Peyer's patch (tissue), 4 donors: ENCODE data around the gene CSNK1G1. TPM values are rescaled to one million over a fixed set of nuclear protein-coding genes. Genes with fewer than 3 reads are reported as not detected.

Experiments used
- DNase-seq, 3 donors: peaks; one replicate each; pipeline ENCODE4 v3.0.0-alpha.2; 2017 to 2019
- H3K27ac ChIP-seq, 4 donors: fragments of 200-600 bp; sonication (generic); one replicate each; pipeline ENCODE4 v1.5.1; 2016 to 2019
- H3K27me3 ChIP-seq, 2 donors: fragments of 200-600 bp; sonication (generic); one replicate each; pipeline ENCODE4 v1.5.1; 2019
- H3K36me3 ChIP-seq, 3 donors: fragments of 200-600 bp; sonication (generic); one replicate each; pipeline ENCODE4 v1.5.1; 2016 to 2019
- H3K4me1 ChIP-seq, 4 donors: fragments of 200-600 bp; sonication (generic); one replicate each; pipeline ENCODE4 v1.5.1; 2016 to 2019
- H3K4me3 ChIP-seq, 4 donors: fragments of 200-600 bp; sonication (generic); 1 replicate in 3 of 4; 2 replicates in 1 of 4; pipeline ENCODE4 v1.5.1; 2016 to 2019; ENCODE audit warnings: mild to moderate bottlenecking in 1 of 4
- H3K9me3 ChIP-seq, 4 donors: fragments of 200-600 bp; sonication (generic); one replicate each; pipeline ENCODE4 v1.5.1; 2016 to 2019; ENCODE audit warnings: mild to moderate bottlenecking in 1 of 4
- POLR2A ChIP-seq, 2 donors: fragments of 450-650 bp; IDR thresholded peaks; one replicate each; pipeline ENCODE4 v1.5.1; 2017; ENCODE audit warnings: antibody characterized with exemption in 2 of 2, mild to moderate bottlenecking in 2 of 2, moderate library complexity in 2 of 2
- total RNA-seq, 4 donors: library from RNA; depleted of rRNA; stranded (reverse); fragments of >200 nt; gene quantifications; one replicate each; pipeline ENCODE4 v1.1.0, GENCODE V29; 2016
- TF ChIP-seq, protein P1 (sequence below), 6 experiments: fragments of 450-650 bp in 4 of 6; fragments of 200-600 bp in 2 of 6; sonication (generic) in 1 of 6; IDR thresholded peaks; one replicate each; pipeline ENCODE4 v1.5.1; 2017 to 2019; ENCODE audit warnings: antibody characterized with exemption in 6 of 6, mild to moderate bottlenecking in 3 of 6, moderate library complexity in 1 of 6

Gene CSNK1G1
- total RNA-seq, 4 donors from 2014 or later = 12.3 to 36.5 (median 24.2) TPM

DNA sequence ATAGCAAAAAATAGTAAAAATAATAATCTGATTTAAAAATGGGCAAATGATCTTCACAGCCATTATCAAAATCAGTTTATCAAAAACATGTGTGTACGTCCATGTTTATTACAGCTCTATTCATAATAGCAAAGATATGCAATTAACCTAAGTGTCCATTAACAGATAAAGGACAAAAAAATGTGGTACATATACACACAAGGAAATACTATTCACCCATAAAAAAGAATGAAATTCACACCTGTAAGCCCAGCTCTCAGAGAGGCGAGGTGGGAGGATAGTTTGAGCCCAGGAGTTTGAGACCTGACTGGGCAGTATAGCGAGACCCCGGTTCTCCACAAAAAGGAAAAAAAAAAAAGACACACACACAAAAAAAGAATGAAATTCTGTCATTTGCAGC lies 110.6 kb downstream of the CSNK1G1 start:
- Histone ChIP-seq H3K9me3 (no peaks in the 10 kb centered on the region), H3K36me3 (no peaks in the 10 kb centered on the region), H3K27ac (no peak overlapping the region), H3K4me1 (peaks cover 0 to 8% (median 0%) of the 10 kb centered on the region in 4 donors), H3K27me3 (no peaks in the 10 kb centered on the region), H3K4me3 (no peak overlapping the region)
- TF ChIP-seq POLR2A (IDR thresholded peaks at IDR 0.05) = no peak
- TF ChIP-seq, protein P1, sequence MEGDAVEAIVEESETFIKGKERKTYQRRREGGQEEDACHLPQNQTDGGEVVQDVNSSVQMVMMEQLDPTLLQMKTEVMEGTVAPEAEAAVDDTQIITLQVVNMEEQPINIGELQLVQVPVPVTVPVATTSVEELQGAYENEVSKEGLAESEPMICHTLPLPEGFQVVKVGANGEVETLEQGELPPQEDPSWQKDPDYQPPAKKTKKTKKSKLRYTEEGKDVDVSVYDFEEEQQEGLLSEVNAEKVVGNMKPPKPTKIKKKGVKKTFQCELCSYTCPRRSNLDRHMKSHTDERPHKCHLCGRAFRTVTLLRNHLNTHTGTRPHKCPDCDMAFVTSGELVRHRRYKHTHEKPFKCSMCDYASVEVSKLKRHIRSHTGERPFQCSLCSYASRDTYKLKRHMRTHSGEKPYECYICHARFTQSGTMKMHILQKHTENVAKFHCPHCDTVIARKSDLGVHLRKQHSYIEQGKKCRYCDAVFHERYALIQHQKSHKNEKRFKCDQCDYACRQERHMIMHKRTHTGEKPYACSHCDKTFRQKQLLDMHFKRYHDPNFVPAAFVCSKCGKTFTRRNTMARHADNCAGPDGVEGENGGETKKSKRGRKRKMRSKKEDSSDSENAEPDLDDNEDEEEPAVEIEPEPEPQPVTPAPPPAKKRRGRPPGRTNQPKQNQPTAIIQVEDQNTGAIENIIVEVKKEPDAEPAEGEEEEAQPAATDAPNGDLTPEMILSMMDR (IDR thresholded peaks at IDR 0.05) = no peak
- no peak for DNase-seq

DNA sequence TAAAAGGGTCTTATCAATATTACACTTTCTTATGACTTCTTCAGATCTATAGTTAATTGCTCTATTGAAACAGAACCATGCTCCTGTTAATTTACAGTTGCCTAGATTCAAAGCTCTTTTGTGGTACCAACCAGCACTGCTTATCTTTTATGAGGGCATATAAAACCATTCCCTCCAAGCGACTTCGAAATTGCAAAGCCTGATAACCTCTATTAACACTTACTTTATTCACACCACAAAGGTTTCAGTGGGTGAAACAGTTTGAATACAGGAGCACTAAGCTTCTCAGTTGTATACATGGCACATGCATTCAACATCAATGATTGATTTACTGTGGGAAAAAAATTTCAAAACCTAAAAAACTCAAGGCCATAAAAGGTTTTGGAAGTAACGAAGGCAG lies 118.3 kb downstream of the CSNK1G1 start:
- Histone ChIP-seq H3K9me3 (no peaks in the 10 kb centered on the region), H3K4me3 (no peak overlapping the region), H3K27me3 (no peaks in the 10 kb centered on the region), H3K36me3 (no peaks in the 10 kb centered on the region), H3K4me1 (peaks cover 0 to 4% (median 0%) of the 10 kb centered on the region in 4 donors), H3K27ac (no peak overlapping the region)
- DNase-seq = no peak
- TF ChIP-seq POLR2A (IDR thresholded peaks at IDR 0.05) = no peak

DNA sequence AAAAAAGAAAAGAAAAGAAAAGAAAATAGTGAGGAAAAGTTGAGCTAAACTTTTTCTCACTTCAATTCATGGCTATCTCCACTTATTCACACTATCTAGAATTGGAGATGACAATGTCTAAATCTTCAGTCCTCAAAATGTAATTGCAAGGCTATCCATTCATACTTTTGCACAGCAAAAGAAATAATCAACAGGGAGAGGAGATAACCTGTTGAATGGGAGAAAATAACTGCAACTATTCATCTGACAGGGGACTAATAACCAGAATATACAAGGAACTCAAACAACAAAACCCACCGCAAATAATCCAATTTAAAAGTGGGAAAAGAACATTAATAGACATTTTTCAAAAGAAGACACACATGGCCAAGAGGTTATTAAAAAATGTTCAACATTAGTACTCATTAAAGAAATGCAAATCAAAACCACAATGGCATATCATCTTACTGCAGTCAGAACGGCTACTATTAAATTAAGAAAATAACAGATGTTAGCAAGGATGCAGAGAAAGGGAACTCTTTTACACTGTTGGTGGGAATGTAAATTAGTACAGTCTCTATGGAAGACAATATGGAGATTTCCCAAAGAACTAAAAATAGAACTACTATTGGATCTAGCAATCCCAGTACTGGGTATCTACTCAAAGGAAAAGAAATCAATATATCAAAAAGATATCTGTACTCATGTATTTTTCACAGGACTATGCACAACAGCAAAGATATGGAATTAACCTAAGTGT lies 119.6 kb downstream of the CSNK1G1 start:
- DNase-seq = no peak

DNA sequence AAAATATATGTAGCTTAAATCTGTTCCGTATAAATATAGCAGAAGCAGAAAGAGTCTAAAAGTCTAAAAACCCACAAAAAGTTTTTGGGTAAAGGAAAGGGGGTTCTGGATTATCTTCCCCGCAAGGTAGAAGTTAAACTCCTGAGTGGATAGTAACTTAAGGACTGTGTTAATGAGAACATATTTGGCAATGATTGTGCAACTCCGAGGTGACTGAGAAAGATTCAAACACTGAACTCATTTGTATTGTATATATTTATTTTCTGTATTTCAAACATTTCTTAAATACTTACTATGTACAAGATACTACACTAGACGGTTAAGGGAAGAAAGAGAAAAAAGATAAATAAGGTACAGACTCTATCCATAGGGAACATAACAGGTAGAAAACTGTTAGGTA lies 120.4 kb downstream of the CSNK1G1 start:
- peaks cover 0 to 4% (median 2%) of the 10 kb centered on the region in 4 donors for H3K4me1 ChIP-seq
- DNase-seq = no peak
- H3K27ac ChIP-seq = no peak overlapping the region
- TF ChIP-seq, protein P1 (IDR thresholded peaks at IDR 0.05) = no peak
- TF ChIP-seq POLR2A (IDR thresholded peaks at IDR 0.05) = no peak
- H3K27me3 ChIP-seq = no peaks in the 10 kb centered on the region
- H3K9me3 ChIP-seq = no peaks in the 10 kb centered on the region
- H3K36me3 ChIP-seq = no peaks in the 10 kb centered on the region
- no peak overlapping the region for H3K4me3 ChIP-seq

More for the DNA sequence above, 119.6 kb downstream of the CSNK1G1 start:
- Histone ChIP-seq H3K9me3 (no peaks in the 10 kb centered on the region), H3K27me3 (no peaks in the 10 kb centered on the region), H3K4me3 (no peak overlapping the region), H3K4me1 (peaks cover 0 to 4% (median 2%) of the 10 kb centered on the region in 4 donors), H3K36me3 (no peaks in the 10 kb centered on the region), H3K27ac (no peak overlapping the region)
- TF ChIP-seq, protein P1 (IDR thresholded peaks at IDR 0.05) = no peak
- no peak for TF ChIP-seq POLR2A (IDR thresholded peaks at IDR 0.05)

DNA sequence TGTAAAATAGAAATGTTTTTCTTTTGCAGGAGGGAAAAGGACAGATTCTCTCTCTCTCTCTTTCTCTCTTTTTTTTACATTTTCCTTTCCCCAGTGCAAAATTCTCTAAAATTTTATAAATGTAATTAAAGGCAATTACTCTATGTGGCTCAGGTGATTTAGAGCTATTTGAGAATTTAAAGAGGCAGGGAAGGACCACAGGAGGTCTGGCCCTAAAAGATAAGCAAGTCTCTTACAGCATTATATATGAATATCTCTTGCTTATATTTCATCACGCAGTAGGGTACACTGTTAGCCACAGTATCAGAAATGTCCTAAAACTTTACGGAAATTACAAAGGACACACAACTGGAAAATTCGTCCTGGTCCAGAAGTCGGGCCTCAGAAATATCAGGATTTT lies 122.7 kb downstream of the CSNK1G1 start:
- Histone ChIP-seq H3K4me3 (no peak overlapping the region), H3K36me3 (no peaks in the 10 kb centered on the region), H3K4me1 (peaks cover 0 to 4% (median 2%) of the 10 kb centered on the region in 4 donors), H3K9me3 (no peaks in the 10 kb centered on the region), H3K27me3 (no peaks in the 10 kb centered on the region), H3K27ac (no peak overlapping the region)
- no peak for TF ChIP-seq POLR2A (IDR thresholded peaks at IDR 0.05)
- TF ChIP-seq, protein P1 (IDR thresholded peaks at IDR 0.05) = no peak
- DNase-seq = no peak

DNA sequence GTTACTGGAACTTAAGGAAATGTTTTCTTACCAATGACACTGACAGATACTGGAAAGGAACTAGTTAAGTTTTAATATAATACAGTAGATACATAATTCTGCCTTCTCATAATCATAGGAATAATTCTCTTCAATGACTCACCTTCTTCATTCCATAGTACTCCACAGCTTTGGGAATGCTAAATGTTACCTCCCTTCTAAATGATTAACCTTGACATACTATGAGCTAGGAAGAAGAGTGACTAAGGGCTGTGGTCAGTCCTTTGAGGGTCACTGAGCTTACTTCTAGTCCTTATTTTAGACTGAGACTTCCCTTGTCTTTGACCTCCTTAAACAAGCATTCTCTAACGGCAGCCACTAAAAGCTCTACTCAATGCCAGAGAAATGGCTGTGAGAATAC lies 123.6 kb downstream of the CSNK1G1 start:
- Histone ChIP-seq H3K4me1 (peaks cover 0 to 4% (median 2%) of the 10 kb centered on the region in 4 donors), H3K4me3 (no peak overlapping the region), H3K27ac (no peak overlapping the region), H3K27me3 (no peaks in the 10 kb centered on the region), H3K9me3 (no peaks in the 10 kb centered on the region), H3K36me3 (no peaks in the 10 kb centered on the region)
- no peak for TF ChIP-seq POLR2A (IDR thresholded peaks at IDR 0.05)
- TF ChIP-seq, protein P1 (IDR thresholded peaks at IDR 0.05) = no peak
- DNase-seq = no peak
